Activated T-cell treated with anti-CD3 and anti-CD28 coated beads, Interleukin-2, amount 50 U/mL, for 1 hour (primary cell): ENCODE data around the gene ORC1.

Source experiments
- DNase-seq: peaks from one replicate; pipeline ENCODE4 v3.0.0-alpha.2; 2020

The ORC1 gene

GRCh38 chr1:52341655-52342260, 62.5 kb downstream of the ORC1 start:
- no peak for DNase-seq

DNA sequence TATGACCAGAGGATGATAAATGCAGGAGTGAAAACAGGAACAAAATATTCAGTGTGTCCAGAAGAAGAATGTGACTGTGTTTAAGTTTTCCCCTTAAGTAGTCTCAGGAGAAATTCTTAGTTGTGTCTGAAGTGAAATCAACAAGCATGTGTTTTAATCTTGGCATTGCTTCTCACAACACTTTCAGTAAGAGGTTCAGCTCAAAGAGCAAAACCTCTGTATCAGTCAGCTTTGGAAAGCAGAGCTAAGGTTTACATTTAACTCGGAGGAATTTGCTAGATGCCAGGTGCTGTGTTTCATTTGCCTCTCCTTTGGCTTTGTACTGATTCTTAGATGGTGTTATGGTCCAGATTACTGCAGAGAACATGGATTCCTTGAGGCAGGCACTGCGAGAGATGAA, 66.8 kb downstream of the ORC1 start:
- DNase-seq, result no peak

DNA sequence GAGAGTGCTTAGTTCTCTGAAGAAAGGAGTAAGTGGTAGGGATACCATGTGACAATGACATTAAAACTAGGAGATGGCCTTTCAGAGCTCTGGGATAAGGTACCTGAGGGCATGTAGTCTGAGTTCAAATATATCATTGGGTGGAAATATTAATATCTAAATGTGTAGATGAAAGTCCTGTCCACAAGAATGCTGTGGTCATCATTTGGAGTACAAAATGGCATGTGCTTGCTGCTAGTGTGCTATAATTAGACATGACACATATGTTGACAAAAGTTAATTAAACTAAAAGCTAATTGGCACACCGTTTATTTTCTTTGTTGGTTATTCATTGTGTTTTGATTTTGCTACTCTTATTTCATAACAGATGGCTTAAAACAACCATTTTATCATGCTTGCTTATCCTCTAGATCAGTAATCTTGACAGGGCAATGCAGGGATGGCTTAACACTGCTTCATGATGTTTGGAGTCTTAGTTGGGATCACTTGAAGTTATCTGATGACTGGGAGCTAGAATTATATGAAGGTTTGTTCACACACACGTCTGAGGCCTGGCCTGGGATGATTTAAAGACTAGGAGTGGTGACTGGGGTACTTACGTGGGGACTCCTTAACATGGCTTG, 69.2 kb downstream of the ORC1 start:
- DNase-seq, result no peak

GRCh38 chr1:52332411-52332810, 71.8 kb downstream of the ORC1 start:
- no peak for DNase-seq

GRCh38 chr1:52328615-52329014, 75.6 kb downstream of the ORC1 start:
- DNase-seq, result no peak

GRCh38 chr1:52325786-52326185, 78.4 kb downstream of the ORC1 start:
- no peak for DNase-seq

DNA sequence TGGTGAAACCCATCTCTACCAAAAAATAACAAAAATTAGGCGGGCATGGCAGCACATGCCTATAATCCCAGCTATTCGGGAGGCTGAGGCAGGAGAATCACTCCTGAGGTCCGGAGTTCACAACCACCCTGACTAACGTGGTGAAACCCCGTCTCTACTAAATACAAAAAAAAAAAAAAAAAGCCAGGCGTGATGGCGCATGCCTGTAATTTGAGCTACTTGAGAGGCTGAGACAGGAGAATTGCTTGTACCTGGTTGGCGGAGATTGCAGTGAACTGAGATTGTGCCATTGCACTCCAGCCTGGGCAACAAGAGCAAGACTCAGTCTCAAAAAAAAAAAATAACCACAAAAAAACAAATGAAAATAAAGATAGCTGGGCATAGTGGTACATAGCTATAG, 80.5 kb downstream of the ORC1 start:
- no peak for DNase-seq
